Iris pigment epithelial cell (primary cell): ENCODE data around the gene CDH13.

Source experiments
- DNase-seq: peaks from one replicate; pipeline ENCODE4 v3.0.0-alpha.2; 2011; ENCODE audit warnings: low read depth

Gene CDH13

DNA sequence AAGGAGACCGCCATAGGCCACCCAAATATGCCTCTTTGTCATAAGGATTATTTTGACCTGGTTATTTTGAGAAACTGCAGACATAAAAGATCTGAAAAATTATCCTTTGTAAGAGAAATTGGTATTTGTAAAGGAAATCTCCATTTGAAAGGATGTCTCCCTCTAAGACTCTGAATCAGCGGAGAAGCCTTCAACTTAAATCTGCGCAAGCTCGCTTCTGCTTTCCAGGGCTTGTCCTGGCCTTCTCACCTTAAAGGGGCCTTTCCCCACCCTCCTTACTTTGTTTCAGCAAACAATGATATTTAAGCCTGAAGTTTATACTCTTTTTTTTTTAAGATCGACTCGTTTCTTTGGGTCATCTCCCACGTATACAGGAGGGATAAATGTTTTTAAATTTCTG, 1215.5 kb downstream of the CDH13 start:
- peak; percentile 25 for DNase-seq

DNA sequence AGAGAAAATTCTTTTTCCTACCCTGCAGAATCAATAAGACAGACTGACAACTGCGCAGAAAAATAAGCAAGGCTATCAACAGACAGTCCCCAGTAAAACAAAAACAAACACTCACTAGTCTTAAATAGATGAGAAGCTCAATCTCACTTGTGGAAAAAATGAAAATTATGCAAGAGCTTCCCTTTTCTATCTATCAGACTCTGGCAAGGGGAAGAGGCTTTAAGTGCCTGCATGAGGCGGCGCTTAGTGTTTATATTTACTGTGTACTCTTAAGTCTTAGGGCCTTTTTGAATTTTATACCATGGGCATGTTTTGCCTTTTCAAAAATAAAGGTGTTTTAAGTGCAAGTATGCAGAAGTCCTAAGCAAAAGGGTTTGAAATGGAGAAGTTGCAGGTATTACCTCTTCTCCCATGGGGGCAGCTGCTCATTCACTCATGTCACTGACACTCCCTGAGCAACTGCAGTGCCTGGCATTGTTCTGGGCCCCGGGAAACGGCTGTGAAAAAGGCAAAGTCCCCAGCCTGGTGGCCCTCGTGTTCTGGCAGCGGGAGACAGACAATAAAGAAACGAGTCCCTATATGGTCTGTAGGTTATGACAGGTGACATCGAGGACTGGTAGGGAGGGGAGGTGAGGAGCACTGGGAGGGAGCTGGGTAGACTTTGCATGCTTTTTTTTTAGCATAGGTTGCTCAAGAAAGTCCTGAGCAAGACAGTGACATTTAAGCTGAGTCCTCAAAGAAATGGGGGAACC, 1216.2 kb downstream of the CDH13 start:
- peak; percentile 54 for DNase-seq

DNA sequence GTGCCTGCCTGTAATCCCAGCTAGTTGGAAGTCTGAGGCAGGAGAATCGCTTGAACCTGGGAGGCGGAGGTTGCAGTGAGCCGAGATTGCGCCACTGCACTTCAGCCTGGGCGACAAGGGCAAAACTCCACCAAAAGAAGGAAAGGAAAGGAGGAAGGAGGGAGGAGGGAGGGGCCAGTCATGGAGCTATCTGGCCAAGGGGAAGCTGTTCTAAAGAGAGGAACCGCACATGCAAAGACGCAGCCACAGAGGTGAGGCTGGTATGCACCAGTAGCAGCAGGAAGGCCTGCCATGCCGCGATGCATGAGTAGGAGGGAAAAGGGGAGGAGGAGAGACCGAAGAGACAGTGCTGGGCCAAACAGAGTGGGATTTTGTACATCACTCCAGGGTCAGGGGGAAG, 1216.9 kb downstream of the CDH13 start:
- no peak for DNase-seq

DNA sequence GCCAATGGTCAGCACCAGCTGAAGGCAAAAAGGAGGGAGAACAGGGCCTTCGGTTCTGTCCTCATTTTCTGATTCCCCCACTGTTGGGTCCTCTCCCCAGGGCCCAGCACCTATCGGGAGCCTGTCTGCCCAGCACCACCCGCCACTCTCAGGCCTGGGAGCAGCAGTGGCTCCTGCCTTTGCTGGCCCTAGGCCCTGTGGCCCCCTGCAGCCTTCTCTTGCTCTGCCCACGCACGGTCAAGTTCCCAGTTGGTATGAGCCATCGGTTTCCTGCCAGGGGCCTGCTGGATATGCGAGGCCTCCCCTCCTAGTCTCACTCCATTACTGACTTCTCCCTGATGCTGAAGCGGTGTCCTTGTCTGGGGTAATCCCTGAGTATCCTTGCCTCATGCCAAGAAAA, 1218.5 kb downstream of the CDH13 start:
- no peak for DNase-seq

DNA sequence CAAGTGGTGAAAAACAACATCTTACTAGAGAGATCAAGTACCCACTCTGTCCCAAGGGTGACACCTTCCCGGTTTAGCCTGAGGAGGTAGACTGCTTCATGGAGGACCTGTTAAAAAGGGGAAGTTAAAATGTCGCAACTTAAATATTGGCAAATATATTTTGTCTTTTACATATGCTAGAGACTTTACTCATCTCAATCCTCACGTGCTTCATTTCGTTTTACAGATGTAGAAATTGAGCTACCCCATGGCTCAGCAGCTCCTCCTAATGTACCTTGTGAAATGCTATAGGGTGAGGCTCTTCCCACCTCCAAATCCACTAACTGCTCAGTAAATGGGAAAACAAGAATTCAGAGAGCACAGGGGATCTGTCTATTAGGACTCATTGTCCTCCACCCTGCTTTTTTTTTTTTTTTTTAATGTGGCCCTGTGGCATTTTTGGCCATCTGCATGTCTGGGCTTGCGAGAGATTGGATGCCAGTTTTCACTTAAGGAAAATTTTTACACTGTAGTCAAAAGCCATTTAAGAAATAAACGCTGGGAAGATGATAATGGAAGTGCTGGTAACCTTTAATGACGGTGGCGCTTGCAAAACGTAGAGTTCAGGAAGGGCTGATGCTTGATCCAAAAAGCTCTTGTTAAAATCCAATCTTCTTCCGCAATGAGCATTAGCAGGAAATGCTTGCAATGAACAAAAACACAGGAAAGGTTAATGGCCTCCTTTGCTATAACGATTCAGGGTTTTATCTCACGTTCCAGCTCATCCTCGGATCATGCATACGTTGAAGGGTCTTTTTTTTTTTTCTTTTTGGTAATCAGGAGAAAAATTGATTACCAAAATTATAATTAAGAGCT, 1220.8 kb downstream of the CDH13 start:
- no peak for DNase-seq

DNA sequence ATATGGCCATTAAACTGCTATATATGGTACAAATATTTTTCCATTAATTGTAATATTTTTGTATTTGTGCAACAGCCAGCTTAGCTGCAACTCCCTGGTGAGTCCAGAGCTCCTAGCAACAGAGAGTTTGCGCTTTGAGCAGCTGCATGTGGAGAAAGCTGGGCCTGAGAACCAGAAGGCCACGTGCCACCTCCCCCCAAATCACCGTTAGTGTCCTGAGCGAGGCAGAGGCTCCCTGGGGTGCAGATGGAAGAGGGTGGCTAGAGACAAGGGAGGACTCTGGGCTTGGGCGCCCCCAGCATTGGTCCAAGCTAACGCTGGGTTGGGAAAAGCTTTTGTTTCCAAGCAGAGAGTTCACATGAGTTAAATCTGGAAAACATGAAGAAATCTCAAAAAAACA, 1222.7 kb downstream of the CDH13 start:
- no peak for DNase-seq
